Ovary (tissue), 9 donors: Measurements from ENCODE around the gene CYLD. TPM values are rescaled to one million over a fixed set of nuclear protein-coding genes. Genes with fewer than 3 reads are reported as not detected.

ENCODE experiments used
- DNase-seq, 5 donors: peaks; one replicate each; pipeline ENCODE4 v3.0.0-alpha.2; 2019 to 2020
- H3K27ac ChIP-seq, 2 donors: fragments of 200-600 bp; one replicate each; pipeline versions ENCODE4 v1.5.1 to v1.8.0; 2019 to 2022
- H3K27me3 ChIP-seq: fragments of 200-600 bp; one replicate; pipeline ENCODE4 v1.8.0; 2022
- H3K36me3 ChIP-seq: fragments of 200-600 bp; sonication (generic); one replicate; pipeline ENCODE4 v1.5.1; 2019
- H3K4me1 ChIP-seq: one replicate; pipeline ENCODE4 v1.8.1; 2013; ENCODE audit warnings: mild to moderate bottlenecking, moderate library complexity; ENCODE audit not compliant: insufficient read depth
- H3K4me3 ChIP-seq: fragments of 200-600 bp; sonication (generic); one replicate; pipeline ENCODE4 v1.5.1; 2017
- H3K9me3 ChIP-seq, 2 donors: fragments of 200-600 bp in 1 of 2; sonication (generic) in 1 of 2; one replicate each; pipeline versions ENCODE4 v1.5.1 to v1.8.1; 2013 to 2019; ENCODE audit warnings: mild to moderate bottlenecking in 1 of 2, moderate library complexity in 1 of 2
- EP300 ChIP-seq: sonication (generic); formaldehyde crosslinking; IDR thresholded peaks from one replicate; pipeline ENCODE4 v1.6.1; 2017; ENCODE audit warnings: antibody characterized with exemption
- POLR2A ChIP-seq: fragments of 450-650 bp; IDR thresholded peaks from one replicate; pipeline ENCODE4 v1.6.1; 2017; ENCODE audit warnings: antibody characterized with exemption, mild to moderate bottlenecking, moderate library complexity
- WGBS, 3 donors: extraction: QIAGEN DNeasy Blood & Tissue Kit in 1 of 3; methylation state at CpG; one replicate each; pipeline versions ENCODE4 v1.1.5 to v1.1.7; 2013 to 2017; 5-methylcytosine and 5-hydroxymethylcytosine counted together
- intact Hi-C, 4 donors: fragments of 100-400 bp; cut with DNase I; formaldehyde crosslinking; loops; one replicate each; pipeline versions ENCODE4 v1.11.0 to v1.15.1; 2022 to 2023
- polyA plus RNA-seq, 2 donors: library from polyadenylated mRNA; stranded (reverse); fragments of 200-250 nt in 1 of 2; fragments of 350-450 nt in 1 of 2; fragmentation: Illumina TruSeq in 1 of 2; extraction: RNeasy Lipid Tissue Mini Kit (QIAGEN cat#74804) in 1 of 2; gene quantifications; one replicate each; pipeline ENCODE4 v1.2.3, GENCODE V29; 2013 to 2014
- total RNA-seq, 7 donors: library from RNA; depleted of rRNA in 2 of 7; stranded (reverse); fragments of >200 nt in 2 of 7; fragmentation: NEBNext Ultra II Directional in 3 of 7; extraction: Animal tissue kit (Norgen Biotek cat#: 25700) in 3 of 7; gene quantifications; one replicate each; pipeline versions ENCODE4 v1.1.0 to v1.2.4, GENCODE V29; 2016 to 2023
- TF ChIP-seq, protein P1 (sequence below), 3 donors: fragments of 450-650 bp in 2 of 3; fragments of 200-600 bp in 1 of 3; IDR thresholded peaks; one replicate each; pipeline versions ENCODE4 v1.5.1 to v1.8.0; 2016 to 2022; ENCODE audit warnings: antibody characterized with exemption in 3 of 3, mild to moderate bottlenecking in 1 of 3
- donor health status: DM: no; HTN: no; CAD: no; lungs with moderate emphysema.
- donor health status: DM: no; HTN: no; CAD: no.
- donor health status: Bipolar disorder and iron deficiency.
- donor health status: DM: yes; HTN: yes; CAD: no.
- donor health status: DM: no; HTN: no; CAD: no.
- donor health status: DM: yes; HTN: yes; CAD: no.

Gene CYLD
- total and polyA plus RNA-seq, 9 donors: 11.2 to 57.6 (median 38.6) TPM

DNA sequence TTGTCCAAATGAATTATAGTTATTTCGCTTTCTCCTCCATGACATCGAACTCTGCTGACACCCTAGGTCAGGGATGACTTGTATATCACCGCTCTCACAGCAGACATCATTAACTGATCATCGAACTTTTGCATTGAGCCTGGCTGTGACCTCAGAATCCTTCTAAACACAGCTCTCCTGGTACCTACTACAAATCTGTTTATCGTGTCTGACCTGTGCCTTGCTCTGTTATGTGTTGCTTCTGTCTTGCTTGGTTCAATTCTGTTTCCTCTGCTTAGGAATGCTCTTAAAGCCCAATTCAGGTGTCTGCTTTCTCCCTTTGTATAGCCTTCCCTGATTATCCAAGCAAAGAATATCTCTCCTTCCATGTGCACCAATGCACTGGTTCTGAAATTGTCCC lies 78.3 kb downstream of the CYLD start:
- H3K9me3 ChIP-seq: no peaks in the 10 kb centered on the region
- no peak for DNase-seq
- no peak overlapping the region for H3K4me3 ChIP-seq
- 75 to 84% (median 83%) methylated on average over 5 of the region's 5 CpGs for WGBS, 3 donors
- H3K27me3 ChIP-seq: no peaks in the 10 kb centered on the region
- no peak overlapping the region for H3K27ac ChIP-seq
- no peaks in the 10 kb centered on the region for H3K4me1 ChIP-seq
- no peaks in the 10 kb centered on the region for H3K36me3 ChIP-seq
- TF ChIP-seq, protein P1, sequence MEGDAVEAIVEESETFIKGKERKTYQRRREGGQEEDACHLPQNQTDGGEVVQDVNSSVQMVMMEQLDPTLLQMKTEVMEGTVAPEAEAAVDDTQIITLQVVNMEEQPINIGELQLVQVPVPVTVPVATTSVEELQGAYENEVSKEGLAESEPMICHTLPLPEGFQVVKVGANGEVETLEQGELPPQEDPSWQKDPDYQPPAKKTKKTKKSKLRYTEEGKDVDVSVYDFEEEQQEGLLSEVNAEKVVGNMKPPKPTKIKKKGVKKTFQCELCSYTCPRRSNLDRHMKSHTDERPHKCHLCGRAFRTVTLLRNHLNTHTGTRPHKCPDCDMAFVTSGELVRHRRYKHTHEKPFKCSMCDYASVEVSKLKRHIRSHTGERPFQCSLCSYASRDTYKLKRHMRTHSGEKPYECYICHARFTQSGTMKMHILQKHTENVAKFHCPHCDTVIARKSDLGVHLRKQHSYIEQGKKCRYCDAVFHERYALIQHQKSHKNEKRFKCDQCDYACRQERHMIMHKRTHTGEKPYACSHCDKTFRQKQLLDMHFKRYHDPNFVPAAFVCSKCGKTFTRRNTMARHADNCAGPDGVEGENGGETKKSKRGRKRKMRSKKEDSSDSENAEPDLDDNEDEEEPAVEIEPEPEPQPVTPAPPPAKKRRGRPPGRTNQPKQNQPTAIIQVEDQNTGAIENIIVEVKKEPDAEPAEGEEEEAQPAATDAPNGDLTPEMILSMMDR (IDR thresholded peaks at IDR 0.05): no peak
- no peak for TF ChIP-seq POLR2A
- TF ChIP-seq EP300: no peak
- intact Hi-C loops: no loop called here

DNA sequence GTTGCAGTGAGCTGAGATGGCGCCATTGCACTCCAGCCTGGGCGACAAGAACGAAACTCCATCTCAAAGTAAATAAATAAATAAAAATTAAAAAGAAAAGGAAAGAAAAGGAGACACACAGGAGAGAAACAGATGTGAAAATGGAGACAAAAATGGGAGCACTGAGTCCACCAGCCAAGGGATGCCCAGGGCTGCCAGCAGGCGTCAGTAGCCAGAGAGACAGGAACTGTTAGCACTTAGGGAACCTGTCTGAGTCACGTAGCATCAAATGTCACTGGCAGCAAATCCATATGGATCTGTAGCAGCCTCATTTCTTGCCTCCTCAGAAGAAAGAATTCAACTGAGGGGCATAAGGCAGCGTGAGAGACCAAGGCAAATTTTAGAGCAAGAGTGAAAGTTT lies 79.7 kb downstream of the CYLD start:
- 81 to 87% (median 86%) methylated on average over 6 of the region's 6 CpGs for WGBS, 3 donors

DNA sequence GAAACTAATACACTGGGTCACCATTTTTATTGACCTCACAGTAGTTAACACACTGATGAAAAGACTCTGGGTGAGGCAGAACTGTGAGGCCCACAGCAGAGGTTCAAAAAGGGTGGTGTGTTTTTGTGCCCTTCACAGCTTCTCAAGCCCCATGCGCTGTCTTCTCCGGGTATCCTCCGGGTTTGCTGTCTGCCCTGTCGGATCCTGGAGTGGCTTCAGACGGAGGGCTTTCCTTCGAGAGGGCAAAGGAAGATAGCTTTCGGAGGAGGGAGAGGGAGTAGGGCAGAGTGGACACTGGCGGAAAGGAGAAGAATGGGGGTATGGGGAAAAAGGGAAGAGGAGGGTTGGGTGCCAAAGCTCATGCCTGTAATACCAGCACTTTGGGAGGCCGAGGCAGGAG lies 80.8 kb downstream of the CYLD start:
- H3K9me3 ChIP-seq: no peaks in the 10 kb centered on the region
- no peaks in the 10 kb centered on the region for H3K4me1 ChIP-seq
- DNase-seq: no peak
- H3K4me3 ChIP-seq: no peak overlapping the region
- TF ChIP-seq EP300 (no peak), POLR2A (no peak)
- TF ChIP-seq, protein P1 (IDR thresholded peaks at IDR 0.05): no peak
- no peak overlapping the region for H3K27ac ChIP-seq
- H3K36me3 ChIP-seq: no peaks in the 10 kb centered on the region
- no peaks in the 10 kb centered on the region for H3K27me3 ChIP-seq
- intact Hi-C loops: no loop called here
- 81 to 92% (median 81%) methylated on average over 9 of the region's 9 CpGs for WGBS, 3 donors

More for the DNA sequence above, 79.7 kb downstream of the CYLD start:
- Histone ChIP-seq H3K27me3 (no peaks in the 10 kb centered on the region), H3K9me3 (no peaks in the 10 kb centered on the region), H3K4me1 (no peaks in the 10 kb centered on the region), H3K4me3 (no peak overlapping the region), H3K27ac (no peak overlapping the region), H3K36me3 (no peaks in the 10 kb centered on the region)
- intact Hi-C loops: no loop called here
- no peak for DNase-seq
- TF ChIP-seq, protein P1 (IDR thresholded peaks at IDR 0.05): no peak
- TF ChIP-seq POLR2A (no peak), EP300 (no peak)

DNA sequence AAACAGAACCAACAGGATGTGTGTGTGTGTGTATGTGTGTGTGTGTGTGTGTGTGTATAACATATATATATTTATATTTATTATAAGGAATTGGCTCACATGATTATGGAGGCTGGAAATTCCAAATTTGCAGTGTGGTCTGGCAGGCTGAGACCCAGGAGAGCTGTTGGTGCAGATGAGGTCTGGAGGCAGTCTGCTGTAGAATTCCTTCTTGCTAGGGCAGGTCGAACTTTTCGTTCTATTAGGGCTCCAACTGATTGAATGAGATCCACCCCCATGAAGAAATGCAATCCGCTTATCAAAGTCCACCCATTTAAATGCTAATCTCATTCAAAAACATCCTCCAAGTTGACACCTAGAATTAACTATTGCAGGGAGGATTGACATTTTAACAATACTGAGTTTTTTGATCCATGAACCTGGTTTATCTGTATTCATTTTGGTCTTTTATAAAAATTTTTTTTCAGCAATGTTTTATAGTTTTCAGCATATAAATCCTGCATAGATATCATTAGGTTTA lies 85.0 kb downstream of the CYLD start:
- 72 to 80% (median 78%) methylated on average over 3 of the region's 3 CpGs for WGBS, 3 donors
- TF ChIP-seq, protein P1 (IDR thresholded peaks at IDR 0.05): no peak
- TF ChIP-seq EP300 (no peak), POLR2A (no peak)
- H3K9me3 ChIP-seq: no peaks in the 10 kb centered on the region
- no peaks in the 10 kb centered on the region for H3K27me3 ChIP-seq
- DNase-seq: no peak
- no peaks in the 10 kb centered on the region for H3K4me1 ChIP-seq
- H3K4me3 ChIP-seq: no peak overlapping the region
- no peaks in the 10 kb centered on the region for H3K36me3 ChIP-seq
- H3K27ac ChIP-seq: no peak overlapping the region
- intact Hi-C loops: loop anchor here in 1 of 4 donors (5.0 kb wide), 2 partner anchors 1425 to 1860 kb away; no protein-coding TSS in a partner anchor
